Hepatocyte (in vitro differentiated cells): ENCODE data around the gene AVPR1B.

Source experiments
- EZH2 ChIP-seq: fragments of 200-600 bp; sonication (generic); IDR thresholded peaks from 2 replicates; pipeline ENCODE4 v1.6.1; 2016; ENCODE audit warnings: antibody characterized with exemption, mild to moderate bottlenecking, borderline replicate concordance
- TF ChIP-seq, protein P1 (sequence below): fragments of 200-600 bp; sonication (generic); IDR thresholded peaks from 2 replicates; pipeline ENCODE4 v1.5.1; 2016; ENCODE audit warnings: antibody characterized with exemption, mild to moderate bottlenecking; ENCODE audit not compliant: poor library complexity

DNA sequence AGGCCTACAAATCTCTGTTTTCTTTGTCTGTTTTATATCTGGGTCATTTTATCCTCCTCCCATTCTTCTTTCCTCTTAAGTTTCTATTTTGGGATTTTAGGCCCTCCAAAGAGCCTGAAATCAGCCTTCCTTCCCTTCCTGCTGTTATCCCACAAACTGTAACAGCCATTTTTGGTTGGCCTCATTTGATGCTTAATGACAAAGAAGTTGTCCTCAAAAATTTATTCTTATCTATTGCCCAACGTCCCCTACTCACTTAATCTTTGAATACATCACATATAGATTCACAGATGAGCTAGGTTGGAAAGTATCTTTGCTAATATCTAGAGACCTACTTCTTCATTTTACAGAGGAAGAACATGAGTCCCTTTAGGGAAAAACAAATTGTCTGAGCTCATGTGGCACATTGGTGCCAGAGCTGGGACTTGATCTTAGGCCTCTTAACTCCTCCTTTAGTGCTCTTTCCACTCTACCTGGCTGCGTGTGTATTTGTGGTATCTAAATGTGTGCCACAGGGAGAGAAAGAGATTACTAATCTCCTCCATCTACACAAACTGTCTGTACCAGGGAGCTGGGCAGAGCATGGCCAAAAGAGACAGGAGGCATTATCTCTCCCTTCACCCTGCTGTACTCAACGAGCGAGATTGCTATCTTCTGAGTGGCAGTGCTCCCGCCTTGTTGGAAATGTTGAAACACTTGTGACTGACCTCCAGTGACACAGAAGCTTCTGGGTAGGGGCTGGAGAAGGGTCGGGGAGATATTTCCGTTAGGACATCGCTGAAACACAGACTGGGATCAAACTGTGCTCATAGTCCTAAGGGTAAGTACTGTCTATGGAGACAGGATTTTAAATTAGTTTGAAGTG is 34.1 kb downstream of the AVPR1B start:
- TF ChIP-seq, protein P1, sequence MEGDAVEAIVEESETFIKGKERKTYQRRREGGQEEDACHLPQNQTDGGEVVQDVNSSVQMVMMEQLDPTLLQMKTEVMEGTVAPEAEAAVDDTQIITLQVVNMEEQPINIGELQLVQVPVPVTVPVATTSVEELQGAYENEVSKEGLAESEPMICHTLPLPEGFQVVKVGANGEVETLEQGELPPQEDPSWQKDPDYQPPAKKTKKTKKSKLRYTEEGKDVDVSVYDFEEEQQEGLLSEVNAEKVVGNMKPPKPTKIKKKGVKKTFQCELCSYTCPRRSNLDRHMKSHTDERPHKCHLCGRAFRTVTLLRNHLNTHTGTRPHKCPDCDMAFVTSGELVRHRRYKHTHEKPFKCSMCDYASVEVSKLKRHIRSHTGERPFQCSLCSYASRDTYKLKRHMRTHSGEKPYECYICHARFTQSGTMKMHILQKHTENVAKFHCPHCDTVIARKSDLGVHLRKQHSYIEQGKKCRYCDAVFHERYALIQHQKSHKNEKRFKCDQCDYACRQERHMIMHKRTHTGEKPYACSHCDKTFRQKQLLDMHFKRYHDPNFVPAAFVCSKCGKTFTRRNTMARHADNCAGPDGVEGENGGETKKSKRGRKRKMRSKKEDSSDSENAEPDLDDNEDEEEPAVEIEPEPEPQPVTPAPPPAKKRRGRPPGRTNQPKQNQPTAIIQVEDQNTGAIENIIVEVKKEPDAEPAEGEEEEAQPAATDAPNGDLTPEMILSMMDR = no peak
- no peak for TF ChIP-seq EZH2
